ENCODE measurements around the gene FZD8. TPM values are rescaled to one million over a fixed set of nuclear protein-coding genes. Genes with fewer than 3 reads are reported as not detected.

FZD8 gene
- total and polyA plus RNA-seq, 4 donors, result 0.25 to 5.4 (median 3.0) TPM

DNA sequence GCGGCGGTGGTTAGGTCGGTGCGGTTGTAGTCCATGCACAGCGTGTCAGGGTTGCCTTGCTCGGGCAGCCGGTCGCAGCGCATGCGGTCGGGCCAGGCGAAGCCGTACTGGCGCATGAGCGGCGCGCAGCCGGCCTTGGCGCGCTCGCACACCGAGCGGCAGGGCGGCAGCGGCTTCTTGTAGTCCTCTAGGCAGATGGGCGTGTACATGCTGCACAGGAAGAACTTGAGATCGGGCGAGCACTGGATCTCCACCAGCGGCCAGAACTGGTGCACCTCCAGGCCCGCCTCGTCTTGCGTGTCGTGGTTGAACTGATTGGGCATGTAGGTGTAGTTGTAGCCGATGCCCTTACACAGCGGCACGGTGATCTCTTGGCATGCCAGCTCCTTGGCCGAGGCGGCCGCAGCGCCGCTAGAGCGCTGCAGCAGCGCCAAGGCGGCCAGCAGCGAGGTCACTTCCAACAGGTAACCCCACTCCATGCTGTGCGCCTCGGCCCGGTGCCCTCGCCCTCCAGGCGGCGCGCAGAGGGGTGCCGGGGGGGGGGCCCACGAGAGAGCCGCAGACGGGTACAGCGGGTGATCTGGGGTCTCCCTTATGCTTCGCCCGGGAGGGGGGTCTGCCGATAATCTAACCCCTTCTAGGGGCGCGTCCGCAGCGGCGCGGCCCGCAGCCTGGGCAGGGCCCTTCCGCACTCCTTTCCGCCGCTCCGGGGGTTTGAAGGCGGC lies 983 bp downstream of the FZD8 start:
- TF ChIP-seq CTCF (IDR thresholded peaks at IDR 0.05; ENCODE audit: low read depth, low read length, missing input control) (peak; percentile 1), TAF1 (conservative IDR thresholded peaks at IDR 0.05) (no peak)
- H3K9me3 ChIP-seq (ENCODE audit: control insufficient read depth in 4 of 4, low read length in 3 of 4), result no peaks in the 10 kb centered on the region
- H3K27ac ChIP-seq (ENCODE audit: low read depth in 1 of 2, low read length in 2 of 2), result peak overlapping the region; percentile 63 to 73
- peaks cover 0 to 3% (median 0%) of the 10 kb centered on the region in 4 donors for H3K36me3 ChIP-seq (ENCODE audit: control insufficient read depth in 4 of 4, insufficient read depth in 3 of 4, low read depth in 1 of 4, low read length in 3 of 4)
- H3K27me3 ChIP-seq (ENCODE audit: control insufficient read depth in 4 of 4, insufficient read depth in 4 of 4, low read length in 3 of 4), result no peaks in the 10 kb centered on the region
- H3K4me1 ChIP-seq (ENCODE audit: control insufficient read depth in 4 of 4, insufficient read depth in 4 of 4, low read length in 3 of 4), result peaks cover 11 to 39% (median 26%) of the 10 kb centered on the region in 4 donors
- peak; percentile 46 for DNase-seq (ENCODE audit: low spot score)
- H3K4me3 ChIP-seq (ENCODE audit: low read depth in 1 of 3, low read length in 3 of 3), result peak overlapping the region; percentile 75 to 82 (median 76)
- under 1% methylated on average over 72 of the region's 72 CpGs for WGBS
- H3K9ac ChIP-seq (ENCODE audit: low read depth in 1 of 2, low read length in 2 of 2), result peak overlapping the region in 1 of 2 donors; percentile 27

GRCh38 chr10:35640474-35640873 lies 1.6 kb downstream of the FZD8 start:
- no peak for TF ChIP-seq JUND (IDR thresholded peaks at IDR 0.05)
- TF ChIP-seq RAD21 (IDR thresholded peaks at IDR 0.05), result peak in 1 of 2 donors; percentile 32
- TF ChIP-seq CTCF (IDR thresholded peaks at IDR 0.05; ENCODE audit: low read depth, low read length, missing input control), result peak; percentile 53
- TF ChIP-seq, protein P1, sequence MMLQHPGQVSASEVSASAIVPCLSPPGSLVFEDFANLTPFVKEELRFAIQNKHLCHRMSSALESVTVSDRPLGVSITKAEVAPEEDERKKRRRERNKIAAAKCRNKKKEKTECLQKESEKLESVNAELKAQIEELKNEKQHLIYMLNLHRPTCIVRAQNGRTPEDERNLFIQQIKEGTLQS (IDR thresholded peaks at IDR 0.05), result no peak
- TF ChIP-seq TAF1 (conservative IDR thresholded peaks at IDR 0.05), result no peak
- TF ChIP-seq FOXA1 (IDR thresholded peaks at IDR 0.05), result no peak
- TF ChIP-seq GABPA (IDR thresholded peaks at IDR 0.05 in 1 of 2, conservative IDR thresholded peaks at IDR 0.05 in 1 of 2), result no peak
- no peaks in the 10 kb centered on the region for H3K9me3 ChIP-seq (ENCODE audit: control insufficient read depth in 4 of 4, low read length in 3 of 4)
- WGBS, result 1% methylated on average over 53 of the region's 53 CpGs
- peak overlapping the region in 2 of 3 donors; percentile 67 to 82 for H3K4me3 ChIP-seq (ENCODE audit: low read depth in 1 of 3, low read length in 3 of 3)
- peaks cover 0 to 3% (median 0%) of the 10 kb centered on the region in 4 donors for H3K36me3 ChIP-seq (ENCODE audit: control insufficient read depth in 4 of 4, insufficient read depth in 3 of 4, low read depth in 1 of 4, low read length in 3 of 4)
- H3K27ac ChIP-seq (ENCODE audit: low read depth in 1 of 2, low read length in 2 of 2), result peak overlapping the region in 1 of 2 donors; percentile 28
- H3K9ac ChIP-seq (ENCODE audit: low read depth in 1 of 2, low read length in 2 of 2), result no peak overlapping the region
- DNase-seq (ENCODE audit: low spot score), result peak; percentile 55
- H3K4me1 ChIP-seq (ENCODE audit: control insufficient read depth in 4 of 4, insufficient read depth in 4 of 4, low read length in 3 of 4), result peaks cover 11 to 39% (median 28%) of the 10 kb centered on the region in 4 donors
- H3K27me3 ChIP-seq (ENCODE audit: control insufficient read depth in 4 of 4, insufficient read depth in 4 of 4, low read length in 3 of 4), result no peaks in the 10 kb centered on the region

- Histone ChIP-seq H3K27me3 (ENCODE audit: control insufficient read depth in 4 of 4, insufficient read depth in 4 of 4, low read length in 3 of 4) (no peaks in the 10 kb centered on the region), H3K27ac (ENCODE audit: low read depth in 1 of 2, low read length in 2 of 2) (no peak overlapping the region), H3K9ac (ENCODE audit: low read depth in 1 of 2, low read length in 2 of 2) (no peak overlapping the region), H3K36me3 (ENCODE audit: control insufficient read depth in 4 of 4, insufficient read depth in 3 of 4, low read depth in 1 of 4, low read length in 3 of 4) (peaks cover 0 to 3% (median 0%) of the 10 kb centered on the region in 4 donors), H3K4me1 (ENCODE audit: control insufficient read depth in 4 of 4, insufficient read depth in 4 of 4, low read length in 3 of 4) (peaks cover 11 to 39% (median 28%) of the 10 kb centered on the region in 4 donors), H3K4me3 (ENCODE audit: low read depth in 1 of 3, low read length in 3 of 3) (peak overlapping the region in 2 of 3 donors; percentile 24 to 82), H3K9me3 (ENCODE audit: control insufficient read depth in 4 of 4, low read length in 3 of 4) (no peaks in the 10 kb centered on the region)
- 29% methylated on average over 83 of the region's 83 CpGs for WGBS
- DNase-seq (ENCODE audit: low spot score), result no peak
- TF ChIP-seq FOXA1 (IDR thresholded peaks at IDR 0.05), result no peak
- no peak for TF ChIP-seq TAF1 (conservative IDR thresholded peaks at IDR 0.05)
- no peak for TF ChIP-seq MAX (IDR thresholded peaks at IDR 0.05)
- no peak for TF ChIP-seq HNF4G (IDR thresholded peaks at IDR 0.05)
- TF ChIP-seq JUND (IDR thresholded peaks at IDR 0.05), result no peak
- no peak for TF ChIP-seq GABPA (IDR thresholded peaks at IDR 0.05 in 1 of 2, conservative IDR thresholded peaks at IDR 0.05 in 1 of 2)
- TF ChIP-seq YY1 (IDR thresholded peaks at IDR 0.05), result no peak
- no peak for TF ChIP-seq SP1 (IDR thresholded peaks at IDR 0.05)
- no peak for TF ChIP-seq CTCF (IDR thresholded peaks at IDR 0.05; ENCODE audit: low read depth, low read length, missing input control)
- no peak for TF ChIP-seq NR2F2 (IDR thresholded peaks at IDR 0.05)
- TF ChIP-seq EGR1 (IDR thresholded peaks at IDR 0.05; ENCODE audit: low read depth in 2 of 2), result no peak
- TF ChIP-seq RXRA (IDR thresholded peaks at IDR 0.05), result no peak
- TF ChIP-seq, protein P1 (IDR thresholded peaks at IDR 0.05), result no peak
- no peak for TF ChIP-seq FOXA2 (IDR thresholded peaks at IDR 0.05)
- TF ChIP-seq RAD21 (IDR thresholded peaks at IDR 0.05), result no peak
Measured at GRCh38 chr10:35639728-35640401, 2.2 kb downstream of the FZD8 start.

All from liver (tissue), 9 donors.